GM19238 (cell line): ENCODE measurements around the gene UPK1B.

ENCODE experiments used
- DNase-seq: peaks from one replicate; pipeline ENCODE4 v3.0.0; 2011; ENCODE audit warnings: low spot score; ENCODE audit not compliant: insufficient read length

Gene UPK1B

DNA sequence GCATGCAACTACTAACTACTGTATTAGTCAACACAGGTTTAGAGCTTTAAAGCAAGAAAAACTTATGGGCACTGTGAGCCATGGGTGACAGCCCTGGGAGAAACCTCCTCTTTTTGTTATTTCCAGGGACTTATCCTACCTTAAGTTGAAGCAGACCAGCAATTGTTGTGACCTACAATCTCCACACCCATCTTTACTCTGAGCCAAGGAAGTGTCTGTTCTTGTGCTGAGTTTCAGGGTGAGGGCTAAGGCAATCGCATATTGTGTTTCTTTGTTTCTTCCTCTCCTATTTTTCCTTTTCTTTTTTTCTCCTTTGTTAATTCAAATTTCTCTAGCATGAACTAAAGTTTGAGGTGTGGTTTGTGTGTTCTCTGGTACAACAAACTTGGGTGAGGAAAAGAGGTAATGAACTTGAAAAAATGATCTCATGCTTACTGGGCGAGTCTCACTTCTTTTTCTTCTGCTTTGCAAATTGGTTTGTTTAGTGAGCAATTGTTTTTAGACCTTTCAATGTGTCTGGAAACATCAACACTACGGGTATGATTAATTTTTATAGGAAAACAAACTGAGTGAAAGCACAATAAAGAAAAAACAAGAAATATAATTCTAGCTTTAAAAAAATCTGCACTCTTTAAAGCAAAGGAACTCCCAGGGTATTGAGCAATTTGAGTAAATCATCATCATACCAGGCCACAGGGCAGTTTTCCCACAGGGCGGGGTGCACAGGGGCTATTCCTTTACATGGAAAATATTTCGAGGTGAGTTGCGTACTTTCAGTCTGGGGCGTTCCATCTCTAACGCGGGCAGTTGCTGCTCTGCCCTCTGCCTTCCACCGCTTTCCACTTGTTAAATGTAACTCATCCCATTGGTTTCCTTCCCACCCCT, 2.7 kb downstream of the UPK1B start:
- DNase-seq = no peak

DNA sequence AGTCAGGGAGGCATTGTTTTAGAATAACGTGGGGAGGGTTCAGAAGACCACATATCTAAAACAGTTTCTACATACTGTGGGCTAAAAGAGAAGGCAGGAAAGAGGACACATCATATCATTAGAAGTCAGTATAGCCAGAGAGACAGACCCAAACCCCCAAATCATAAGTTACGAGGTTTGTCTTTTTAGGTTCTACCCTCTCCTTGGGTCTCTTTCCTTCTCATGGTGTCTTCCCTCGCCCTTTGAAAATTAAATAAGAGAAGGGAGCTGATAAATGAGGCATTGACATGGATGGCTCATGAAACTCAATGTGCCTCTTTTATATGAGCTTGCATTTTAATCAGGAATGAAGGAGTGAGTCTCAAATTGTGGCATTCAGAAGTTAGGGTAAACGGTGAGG, 3.4 kb downstream of the UPK1B start:
- DNase-seq = no peak

DNA sequence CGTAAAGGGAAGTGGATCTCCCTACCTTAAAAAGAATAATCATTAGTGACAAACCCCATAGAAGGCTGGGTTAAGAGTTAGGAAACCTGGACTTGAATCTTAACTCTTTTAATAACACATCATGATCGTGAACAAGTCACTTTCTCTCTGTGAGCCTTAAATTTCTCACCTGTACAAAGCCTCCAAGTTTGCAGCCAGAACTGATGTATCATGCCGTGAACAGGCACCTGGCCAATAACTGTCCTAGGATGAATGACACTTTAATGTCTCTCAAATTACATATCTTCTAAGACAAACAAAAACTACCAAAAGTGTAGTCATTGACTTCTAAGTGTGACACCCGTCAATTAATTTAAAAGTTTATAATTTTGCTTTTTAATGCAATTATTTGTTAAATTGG, 3.9 kb downstream of the UPK1B start:
- no peak for DNase-seq

DNA sequence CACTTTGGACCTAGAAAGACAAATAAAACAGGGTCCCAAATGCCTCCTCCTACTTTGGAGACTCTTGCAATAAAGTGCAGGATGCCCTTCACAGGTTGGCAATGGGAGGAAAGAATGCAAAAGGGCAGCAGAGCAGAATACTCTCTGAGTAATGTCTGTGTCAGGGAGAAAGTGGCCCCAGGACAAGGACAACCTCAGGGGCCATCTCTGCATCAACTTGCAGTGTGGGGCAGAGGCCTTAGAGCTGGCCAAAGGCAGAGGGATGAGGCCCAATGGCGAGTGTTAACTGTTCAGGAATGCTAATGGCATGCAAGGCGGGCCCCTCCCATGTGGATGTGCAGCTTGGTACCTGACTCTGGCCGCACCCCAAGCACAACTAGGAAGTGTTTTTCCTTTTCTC, 8.4 kb downstream of the UPK1B start:
- DNase-seq = no peak

DNA sequence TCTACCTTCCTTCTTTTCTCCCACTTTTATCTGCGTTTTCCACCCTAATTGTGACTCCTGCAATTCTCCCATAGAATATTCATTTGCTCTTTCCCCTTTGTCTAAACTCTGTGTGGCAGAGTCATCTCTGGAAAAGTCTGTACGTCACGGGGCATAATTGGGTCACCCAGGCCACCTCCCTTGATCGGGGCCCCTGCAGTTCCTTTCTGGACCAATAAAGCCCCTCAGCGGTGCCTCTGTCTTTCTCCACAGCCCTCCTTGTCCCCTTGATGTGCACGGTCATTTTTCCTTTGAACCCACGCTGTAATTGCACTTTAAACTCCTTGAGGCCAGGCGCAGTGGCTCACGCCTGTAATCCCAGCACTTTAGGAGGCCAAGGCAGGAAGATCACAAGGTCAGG, 10.7 kb downstream of the UPK1B start:
- no peak for DNase-seq

DNA sequence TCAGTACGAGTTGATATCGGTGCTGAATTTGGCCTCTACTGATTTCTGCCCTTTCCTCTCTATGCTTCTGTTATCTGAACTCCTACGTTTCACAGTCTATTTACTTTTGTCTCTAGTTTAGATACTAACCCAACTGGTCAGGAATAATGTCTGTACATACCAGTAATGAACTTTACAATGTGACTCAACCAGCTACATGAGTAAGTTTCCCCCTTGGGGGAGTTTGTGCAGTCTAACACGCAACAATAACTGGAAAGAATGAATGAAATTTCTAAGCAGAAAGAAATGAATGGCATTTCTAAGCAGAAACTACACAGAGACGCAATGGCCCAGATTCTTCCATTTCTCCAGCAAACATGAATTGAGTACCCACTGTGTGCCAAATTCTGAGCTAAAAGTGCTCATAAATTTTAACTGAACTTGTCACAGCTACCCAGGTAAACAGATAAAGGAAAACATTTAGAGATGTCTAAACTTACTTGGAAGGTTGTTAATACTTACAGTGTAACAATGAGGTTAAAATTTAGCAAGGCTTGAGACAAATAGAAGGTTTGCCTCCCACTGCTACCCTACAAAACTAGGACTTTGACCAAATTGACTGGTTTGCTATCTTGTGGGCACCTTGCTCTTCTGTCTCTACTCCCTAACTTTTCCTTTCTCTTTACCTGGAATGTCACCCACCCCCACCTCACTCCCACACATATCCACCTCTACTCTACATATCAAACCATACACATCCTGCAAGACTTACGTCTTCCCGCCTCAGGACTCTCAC, 11.6 kb downstream of the UPK1B start:
- DNase-seq = no peak

DNA sequence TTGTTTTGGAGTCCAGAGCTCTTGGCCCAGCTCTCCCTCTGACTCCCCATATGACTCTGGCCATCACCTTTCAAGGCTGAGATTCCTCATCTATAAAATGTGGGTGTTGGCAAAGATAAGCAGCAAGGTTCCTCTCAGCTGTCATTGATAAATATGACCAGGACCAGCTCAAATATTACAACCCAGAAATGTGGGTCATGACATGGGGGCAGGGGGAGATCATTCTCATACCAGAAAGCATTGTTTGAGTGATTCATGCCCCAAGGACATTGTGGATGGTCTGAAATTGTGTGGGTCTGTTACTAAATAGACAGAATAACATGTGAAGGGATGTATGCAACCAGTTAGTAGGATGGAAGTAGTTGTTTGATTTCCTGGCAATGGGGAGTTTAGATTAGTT, 13.9 kb downstream of the UPK1B start:
- DNase-seq = no peak

DNA sequence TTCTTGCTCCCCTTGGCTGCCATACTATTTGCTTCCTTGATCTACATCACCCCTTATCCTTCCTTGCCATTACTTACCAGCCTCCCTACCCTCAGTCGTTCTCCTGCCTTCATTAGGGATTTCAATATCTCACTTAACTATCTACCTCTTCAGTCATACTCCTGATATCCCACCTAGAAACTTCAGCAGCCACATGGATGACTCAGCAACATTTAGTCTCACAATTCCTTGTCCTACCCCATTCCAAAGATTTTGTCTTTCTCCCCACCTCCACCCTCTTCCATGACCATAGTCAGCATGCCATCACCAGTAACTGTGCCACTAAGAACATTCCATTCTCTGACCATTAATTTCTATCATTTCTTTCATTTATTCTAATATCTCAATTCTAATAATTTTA, 18.4 kb downstream of the UPK1B start:
- no peak for DNase-seq

DNA sequence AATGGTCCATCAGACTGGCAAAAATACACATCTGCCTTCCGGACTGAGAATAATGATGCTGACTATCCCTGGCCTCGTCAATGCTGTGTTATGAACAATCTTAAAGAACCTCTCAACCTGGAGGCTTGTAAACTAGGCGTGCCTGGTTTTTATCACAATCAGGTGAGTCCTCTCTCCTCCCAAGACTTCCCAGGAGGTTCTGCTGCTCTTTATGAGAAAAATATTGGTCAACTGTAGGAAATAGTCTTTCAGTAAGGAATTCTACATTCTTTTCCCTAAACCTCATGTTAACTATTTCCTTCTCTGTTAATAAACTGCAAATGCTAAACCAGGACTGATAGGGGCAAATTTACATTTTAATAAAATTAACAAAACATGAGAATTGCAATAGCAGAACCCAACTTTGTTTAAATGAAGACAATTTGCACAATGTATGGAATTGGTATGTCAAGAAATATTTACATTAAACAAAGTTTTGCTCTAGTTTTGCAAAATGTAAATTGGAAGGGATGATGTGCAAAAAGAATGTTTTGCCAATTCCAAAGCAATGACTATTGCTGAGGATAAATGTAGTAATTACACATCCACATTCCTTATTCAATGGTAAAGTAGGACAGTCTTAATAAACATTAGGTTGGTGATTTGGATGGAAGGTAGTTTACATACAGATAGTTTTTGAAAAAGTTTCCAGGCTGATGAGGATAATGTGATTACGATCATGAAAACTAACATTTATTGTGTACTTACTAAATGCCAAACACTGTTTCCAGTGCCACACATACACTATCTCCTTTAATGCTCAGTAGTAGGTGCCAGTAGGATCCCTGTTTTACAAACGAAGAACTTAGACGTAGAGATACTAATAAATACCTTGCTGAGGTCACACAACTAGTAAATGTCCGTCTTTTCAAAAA, 21.1 kb downstream of the UPK1B start:
- DNase-seq = no peak

DNA sequence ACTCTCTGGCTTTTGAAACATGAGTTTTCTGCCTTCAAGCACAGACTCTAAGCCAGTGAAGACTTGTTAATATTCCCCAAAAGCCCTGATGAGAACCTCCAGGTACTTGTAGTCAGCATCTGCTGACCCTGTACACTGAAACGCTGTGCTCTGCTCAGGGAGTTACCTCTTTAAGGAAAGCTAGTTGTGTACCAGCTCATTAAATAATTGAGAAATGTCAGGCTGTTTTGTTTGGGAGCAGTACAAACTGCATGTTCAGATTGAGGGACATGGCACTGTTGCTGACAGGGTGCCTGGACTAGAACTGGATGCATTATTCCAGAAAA, 21.7 kb downstream of the UPK1B start:
- DNase-seq = no peak

DNA sequence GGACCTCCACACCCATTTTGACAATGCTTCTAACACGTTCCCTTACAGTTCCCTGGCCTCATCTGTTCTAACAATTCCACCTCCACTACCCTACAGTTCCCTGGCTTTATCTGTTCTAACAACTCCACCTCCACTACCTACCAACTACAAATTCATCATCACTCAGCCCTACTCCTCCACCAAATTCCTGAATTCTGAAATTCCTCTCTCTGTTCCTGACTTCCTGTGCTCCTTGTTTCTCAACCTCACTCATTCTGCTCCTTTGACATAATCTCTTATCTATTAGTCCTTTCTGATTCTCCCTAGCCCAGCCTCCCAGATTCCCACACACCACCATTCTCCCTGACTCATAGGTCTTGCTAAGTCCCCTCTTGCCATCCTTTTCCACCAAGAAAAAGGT, 22.5 kb downstream of the UPK1B start:
- DNase-seq = no peak

DNA sequence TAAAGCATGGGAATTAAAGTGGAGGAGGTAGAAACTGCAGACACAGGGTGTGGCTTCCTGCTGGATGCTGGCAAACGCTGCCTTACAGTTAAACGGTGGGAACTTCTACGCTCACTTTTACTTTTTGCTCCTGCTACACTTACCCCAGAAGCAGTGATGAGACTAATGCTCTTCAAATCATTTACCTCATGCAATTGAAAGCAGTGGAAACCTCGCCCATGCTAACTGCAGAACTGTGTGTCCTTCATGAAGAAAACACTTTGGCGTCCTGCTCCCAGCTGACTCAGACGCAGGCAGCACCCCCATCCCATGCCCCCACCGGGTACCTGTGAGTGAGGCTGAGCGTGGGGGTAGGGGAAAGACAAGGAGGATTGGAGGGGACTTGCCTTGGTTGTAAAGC, 31.8 kb downstream of the UPK1B start:
- DNase-seq = no peak

DNA sequence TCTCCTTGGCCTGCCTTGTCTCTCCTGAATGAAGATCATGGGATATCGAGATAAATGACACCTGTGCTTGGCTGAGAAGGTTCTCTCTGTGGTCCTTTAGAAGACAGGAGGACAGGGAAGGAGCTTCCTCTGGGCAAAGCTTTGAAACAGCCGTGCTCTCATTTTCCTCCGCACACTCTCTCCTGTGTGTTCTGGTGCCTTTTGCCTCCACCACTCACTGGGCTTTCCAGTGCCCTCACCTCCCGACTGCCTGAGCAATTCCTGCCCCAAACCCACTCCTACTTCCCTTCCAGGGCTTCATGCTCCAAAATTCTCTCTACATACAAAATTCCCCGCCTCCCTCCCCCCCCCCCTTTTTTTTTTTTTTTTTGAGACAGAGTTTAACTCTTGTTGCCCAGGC, 32.3 kb downstream of the UPK1B start:
- DNase-seq = no peak

DNA sequence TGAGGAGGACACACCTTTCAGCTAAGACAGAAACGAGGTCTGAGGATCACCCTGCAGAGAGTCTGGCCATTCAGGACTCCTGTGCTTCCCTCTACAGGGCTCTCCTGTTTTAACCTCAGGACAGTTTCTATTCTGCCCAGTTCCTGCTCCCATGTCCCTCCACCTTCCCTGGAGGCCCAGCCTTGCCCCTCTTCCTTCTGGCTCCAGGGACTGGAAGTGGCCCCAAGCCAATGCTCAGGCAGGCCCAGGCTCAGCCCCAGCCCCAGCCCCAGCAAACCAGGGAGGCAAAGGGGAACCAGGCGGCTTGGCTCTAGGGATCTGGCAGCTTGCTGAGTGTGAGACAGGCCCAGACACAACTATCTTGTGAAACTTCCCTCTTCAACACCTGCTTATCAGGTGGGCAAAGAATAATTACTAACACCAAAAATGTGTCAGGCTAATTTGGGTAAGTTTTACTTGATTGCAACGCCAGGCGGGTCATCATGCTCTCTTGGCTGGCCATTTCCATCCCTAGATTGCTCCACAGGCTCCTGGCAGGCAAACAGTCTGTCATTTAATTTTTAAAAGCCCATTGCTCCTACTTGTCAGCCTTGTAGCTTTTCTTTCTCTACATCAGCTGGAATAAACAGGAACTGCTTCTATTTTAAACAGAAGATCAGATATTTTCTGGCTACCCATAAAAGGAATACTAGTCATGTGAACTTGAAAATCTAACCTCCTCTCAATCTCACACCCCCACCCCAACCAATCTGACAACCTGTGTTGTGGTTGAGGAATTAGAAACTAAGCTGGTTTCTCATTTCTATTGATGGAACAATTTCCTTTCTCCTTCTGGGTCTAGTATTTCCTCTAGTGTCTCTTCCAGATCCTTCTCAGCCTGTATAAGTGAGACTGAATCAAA, 33.5 kb downstream of the UPK1B start:
- DNase-seq = no peak

DNA sequence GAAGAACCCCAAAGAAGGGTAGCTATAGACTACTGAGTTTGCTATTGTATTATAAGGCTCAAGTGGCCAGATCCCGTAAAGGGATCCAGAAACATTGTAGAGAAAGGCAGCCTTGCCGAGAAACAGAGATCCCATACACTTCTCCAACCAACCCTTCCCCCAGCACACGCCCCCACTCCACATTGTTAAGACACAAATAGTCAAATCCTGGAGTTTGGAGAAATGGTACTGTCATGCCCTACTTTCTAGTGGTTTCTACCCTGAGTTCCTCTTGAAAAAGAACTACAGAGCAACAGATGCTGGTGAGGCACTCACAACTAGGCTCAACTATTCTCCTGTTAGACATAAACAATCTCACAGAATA, 34.1 kb downstream of the UPK1B start:
- no peak for DNase-seq

DNA sequence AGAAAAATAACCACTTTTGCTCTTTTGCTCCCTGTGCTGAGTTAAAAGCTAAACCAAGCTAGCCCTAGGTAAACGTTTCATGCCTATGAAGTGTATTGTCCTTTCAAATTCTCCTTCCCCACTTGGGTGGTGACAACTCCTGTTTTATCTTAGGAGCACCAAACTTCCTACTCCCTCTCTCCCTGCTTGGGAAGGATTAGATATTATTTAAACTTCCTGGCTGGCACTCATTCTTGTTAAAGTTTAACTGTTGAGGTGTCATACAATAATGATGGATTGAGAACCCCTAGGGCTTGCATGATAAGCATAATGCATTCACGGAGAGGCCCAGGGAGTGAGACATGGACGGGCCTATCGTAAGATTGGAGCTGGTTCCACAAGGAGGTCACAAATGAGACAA, 37.8 kb downstream of the UPK1B start:
- no peak for DNase-seq

DNA sequence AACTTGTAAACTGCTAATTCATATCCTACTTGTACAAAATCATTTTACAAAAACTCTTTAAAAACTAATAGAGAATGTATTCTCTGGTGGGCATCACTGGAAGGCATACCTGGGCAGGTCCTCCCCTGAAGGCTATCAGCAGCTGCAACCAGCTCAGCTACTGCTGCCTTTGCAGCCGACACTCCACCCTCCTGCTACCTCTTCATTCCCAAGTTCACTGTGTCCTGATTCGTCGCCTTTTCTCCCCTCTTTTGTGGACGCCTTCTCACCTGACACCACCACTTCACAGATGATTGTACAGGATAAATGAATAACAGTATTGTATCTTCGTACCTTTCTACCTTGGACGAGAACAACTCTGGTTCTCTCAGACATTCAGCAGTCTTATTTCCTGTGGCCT, 38.4 kb downstream of the UPK1B start:
- no peak for DNase-seq

DNA sequence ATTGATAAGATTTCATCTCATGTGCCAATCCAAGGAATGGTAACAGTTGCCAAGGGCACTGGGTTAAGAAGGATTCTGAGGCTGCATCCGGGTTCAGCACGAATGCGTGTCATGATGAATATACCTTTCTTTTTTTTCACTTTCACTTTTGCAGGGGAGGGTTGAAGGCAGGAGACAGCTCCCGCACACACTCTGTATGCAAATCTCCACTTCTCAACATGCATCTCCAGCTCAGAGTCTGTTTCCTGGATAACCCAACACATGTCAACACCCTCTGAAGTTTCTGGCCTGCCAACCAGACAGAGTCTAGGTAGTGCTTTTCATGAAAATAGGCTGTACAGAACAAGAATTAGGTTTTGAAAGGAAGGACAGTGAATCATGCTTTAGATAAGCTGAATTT, 45.7 kb downstream of the UPK1B start:
- peak; percentile 56 for DNase-seq

DNA sequence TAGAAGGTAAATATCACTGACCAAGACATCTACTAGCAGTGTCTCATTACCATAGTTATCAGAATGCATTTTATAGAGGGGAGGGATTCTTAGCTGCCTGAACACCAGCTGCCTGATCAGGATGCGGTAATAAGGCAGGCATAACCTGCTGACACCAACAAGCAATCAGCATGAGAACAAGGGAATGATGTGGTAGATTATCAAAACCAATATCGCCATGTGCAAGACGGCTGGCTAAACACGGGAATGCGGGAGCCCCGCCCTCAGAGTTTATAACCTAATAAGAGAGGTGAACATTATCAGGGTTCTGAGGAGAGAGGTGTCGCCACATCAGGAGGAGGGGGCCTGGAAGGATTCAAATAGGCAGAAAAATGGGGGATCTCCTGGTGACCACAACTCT, 46.8 kb downstream of the UPK1B start:
- DNase-seq = no peak

DNA sequence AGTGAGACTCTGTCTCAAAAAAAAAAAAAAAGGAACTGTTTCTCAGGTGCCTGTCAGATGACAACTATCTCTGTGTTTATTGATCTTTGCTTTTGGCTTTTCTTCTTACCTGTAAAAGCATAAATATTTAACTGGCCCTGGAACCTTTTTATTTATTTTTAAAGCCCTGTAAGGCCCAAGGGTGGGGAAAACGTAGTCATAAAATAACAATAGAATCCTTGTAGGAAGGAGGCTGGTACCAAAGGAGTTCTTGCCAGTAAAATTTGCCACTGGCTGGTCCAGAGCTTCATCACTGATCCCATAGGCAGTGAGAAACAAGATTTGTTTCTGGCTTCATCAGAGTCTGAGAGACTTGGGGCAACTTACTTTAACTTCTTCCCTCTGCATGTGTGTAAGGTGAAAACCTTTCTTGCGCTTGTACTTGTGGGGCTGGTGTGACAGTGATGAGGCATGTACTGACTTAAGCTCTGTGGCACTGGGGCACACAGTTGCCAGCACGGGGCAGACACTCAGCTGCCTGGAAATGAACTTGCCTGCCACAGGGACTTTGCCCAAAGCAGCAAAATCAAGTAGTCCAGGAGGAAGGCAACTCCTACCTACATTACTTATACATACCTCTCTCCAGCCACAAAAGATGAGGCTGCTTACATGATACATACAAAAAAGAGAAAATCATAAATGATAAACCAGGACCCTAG, 47.7 kb downstream of the UPK1B start:
- no peak for DNase-seq
